COR-L47 (cell line): ENCODE measurements around the gene PAEP.

Experiments
- DNase-seq: peaks from one replicate; lab custom pipeline; 2025; lab: John Stamatoyannopoulos, UW

The PAEP gene

DNA sequence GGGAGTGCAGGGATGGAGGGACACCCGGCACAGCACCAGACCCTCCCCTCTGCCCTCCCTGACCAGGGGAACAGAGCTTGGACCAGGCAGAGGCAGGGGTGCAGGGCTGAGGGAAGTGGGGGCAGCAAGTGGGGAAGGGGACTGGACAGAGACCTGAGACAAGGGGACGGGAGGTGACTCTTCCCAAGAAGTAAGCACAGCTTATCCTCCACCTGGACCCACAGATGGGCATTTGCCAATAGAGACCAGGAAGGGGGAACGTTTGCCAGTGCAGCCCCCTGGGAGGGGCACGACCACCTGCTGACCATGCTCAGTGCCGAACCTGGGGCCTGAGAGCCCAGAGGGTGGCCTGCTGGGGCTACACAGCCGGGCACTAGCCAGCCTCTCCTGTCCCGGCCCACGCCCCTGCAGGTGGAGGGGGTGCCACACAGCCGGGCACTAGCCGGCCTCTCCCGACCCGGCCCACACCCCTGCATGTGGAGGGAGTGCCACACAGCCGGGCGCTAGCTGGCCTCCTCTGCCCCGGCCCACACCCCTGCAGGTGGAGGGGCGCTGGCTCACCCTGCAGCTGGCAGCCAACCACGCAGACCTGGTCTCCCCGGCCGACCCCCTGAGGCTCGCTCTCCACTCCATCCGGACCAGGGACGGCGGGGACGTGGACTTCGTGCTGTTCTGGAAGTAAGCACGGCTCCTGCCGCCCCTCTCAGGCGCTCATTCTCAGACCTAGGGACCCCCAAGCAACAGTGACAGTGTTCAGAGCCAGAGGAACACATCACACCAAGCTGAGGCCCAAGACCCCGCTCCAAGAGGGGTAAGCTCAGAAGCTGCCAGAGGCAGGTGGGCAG lies 53.5 kb downstream of the PAEP start:
- no peak for DNase-seq

DNA sequence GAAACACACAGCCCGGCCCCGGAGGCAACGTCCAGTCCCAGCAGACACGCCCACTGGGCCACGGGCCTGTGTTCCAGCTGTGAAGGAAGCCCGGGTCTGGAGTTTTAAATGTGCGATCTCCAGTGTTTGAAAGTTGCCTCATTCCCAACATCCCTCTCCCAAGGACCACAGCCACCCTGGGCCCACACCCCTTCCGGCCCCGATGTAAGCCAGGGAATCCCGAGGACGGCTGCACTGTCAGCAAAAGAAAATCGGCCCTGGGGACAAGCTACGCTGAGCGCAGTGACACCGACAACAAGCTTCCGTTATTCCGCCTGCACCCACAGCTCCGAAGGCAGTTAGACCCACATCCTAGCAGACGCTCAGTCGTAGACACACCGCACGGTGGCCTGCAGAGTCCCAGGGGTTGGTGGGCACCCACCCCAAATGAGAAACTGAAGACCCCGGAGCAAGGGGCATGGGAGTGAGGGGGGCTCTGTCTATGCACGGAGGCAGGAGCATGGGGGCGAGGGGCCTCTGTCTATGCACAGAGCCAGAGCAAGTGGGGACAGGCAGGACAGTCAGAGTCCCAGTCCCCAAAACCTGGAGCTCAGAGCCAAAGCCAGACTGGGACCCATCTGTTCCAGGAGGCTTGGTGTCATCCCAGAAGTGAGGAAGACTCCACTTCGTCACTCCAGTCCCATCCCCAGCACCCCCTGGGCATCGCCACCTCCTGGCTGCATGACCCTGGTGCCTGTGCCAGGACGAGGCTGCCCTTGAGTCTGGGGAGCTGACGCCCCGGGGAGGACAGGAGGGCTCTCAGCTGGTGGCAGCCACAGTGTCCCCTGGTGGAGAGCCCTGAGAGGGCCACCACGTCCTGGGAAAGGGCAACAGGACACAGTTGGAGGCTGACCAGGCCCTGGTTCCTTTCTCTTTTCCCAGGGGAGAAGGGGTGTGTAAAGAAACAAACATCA lies 54.4 kb downstream of the PAEP start:
- no peak for DNase-seq
